GM19099 (cell line): ENCODE measurements around the gene CCL16.

ENCODE experiments used
- POLR2A ChIP-seq: IDR thresholded peaks from 3 replicates; pipeline ENCODE4 v1.6.1; 2011; ENCODE audit warnings: low read depth; ENCODE audit not compliant: insufficient read length; ENCODE audit errors: extremely low read depth

The CCL16 gene

DNA sequence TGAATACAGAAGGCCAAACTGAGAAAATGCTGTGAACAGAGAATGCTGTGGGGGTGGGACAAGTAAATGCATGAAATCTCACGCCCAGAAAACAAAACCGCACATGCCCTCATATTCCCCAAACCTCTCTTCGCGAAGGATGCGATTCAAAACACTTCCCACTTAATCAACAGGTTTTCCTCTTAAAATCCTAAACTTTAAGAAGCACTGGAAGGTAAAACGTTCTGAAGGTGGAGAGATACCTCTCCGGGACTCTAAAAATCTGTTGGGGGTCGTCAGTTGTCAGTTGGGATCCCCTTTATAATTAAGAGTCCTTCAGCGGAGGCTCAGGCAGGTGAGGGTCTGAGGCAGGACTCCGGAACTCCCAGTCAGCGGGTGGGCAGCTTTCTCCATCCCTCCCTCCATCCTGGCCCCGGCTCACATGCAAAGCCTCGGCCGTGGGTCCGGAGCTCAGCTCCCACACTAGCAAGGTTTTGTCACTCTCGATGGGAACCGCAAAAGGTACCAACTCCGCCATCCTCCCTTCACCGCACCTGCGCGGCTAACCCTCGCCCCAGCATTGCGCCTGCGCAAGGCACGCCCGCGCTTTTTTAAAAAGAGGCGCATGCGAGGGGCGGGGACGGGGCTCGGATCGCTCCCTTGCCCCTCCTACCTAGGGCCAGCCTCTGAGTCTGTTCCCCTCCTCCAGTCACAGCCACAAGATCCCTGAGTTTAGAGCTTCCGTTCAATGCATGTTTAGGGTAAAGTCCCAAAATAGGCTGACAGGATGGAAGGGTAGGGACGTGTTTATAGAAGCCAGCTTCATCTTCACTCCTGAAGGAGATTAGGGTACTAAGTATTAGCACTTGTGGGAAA lies 50.9 kb downstream of the CCL16 start, which contains the start of gene RDM1:
TSS of gene RDM1 (minus strand) at position 563 of the 855 bp plus-strand sequence. CDS start at position 517, 46 bp downstream.
- TF ChIP-seq POLR2A, result peak; percentile 69

DNA sequence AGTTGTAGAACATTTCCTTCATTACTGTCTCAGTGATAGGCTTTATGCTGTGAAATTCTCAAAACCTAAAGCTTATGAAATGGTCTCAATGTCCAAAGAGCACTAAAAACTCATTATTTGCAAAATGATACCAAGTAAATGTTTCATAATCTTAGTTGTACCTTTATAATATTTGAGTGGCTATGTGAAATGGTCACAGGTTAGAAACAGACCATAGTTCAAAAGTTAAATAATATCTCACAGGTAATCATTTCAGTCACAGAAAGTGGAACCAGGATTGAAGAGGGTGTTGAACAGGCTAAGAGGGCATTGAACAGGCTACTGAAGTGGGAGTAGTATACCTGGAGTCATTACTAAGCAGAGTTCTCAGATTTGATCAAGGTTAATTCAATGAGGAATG lies 53.6 kb downstream of the CCL16 start:
- no peak for TF ChIP-seq POLR2A
